ENCODE measurements around the gene EML1. TPM values are rescaled to one million over a fixed set of nuclear protein-coding genes. Genes with fewer than 3 reads are reported as not detected.

Gene EML1
- total RNA-seq, 2 experiments from 2014 or later, result 0.91 to 1.2 TPM

- CTCF ChIA-PET, result interaction anchor here (0.6 kb wide), 2 partner anchors 63 to 173 kb away, joined by 3 to 4 read pairs; no protein-coding TSS in a partner anchor
- Mint-ChIP-seq H3K27me3 (ENCODE audit: low read depth) (peaks cover 17% of the 10 kb centered on the region), H3K9me3 (peaks cover 2% of the 10 kb centered on the region), H3K4me3 (no peak overlapping the region), H3K36me3 (ENCODE audit: low read depth) (no peaks in the 10 kb centered on the region), H3K4me1 (ENCODE audit: low read depth) (peaks cover 8% of the 10 kb centered on the region), H3K27ac (peak overlapping the region; percentile 9)
- no peak for DNase-seq
- intact Hi-C loops (cut with micrococcal nuclease), result no loop called here
Observed at GRCh38 chr14:99774556-99775307, 18.5 kb upstream of the EML1 start.

GRCh38 chr14:99775351-99775750 lies 17.9 kb upstream of the EML1 start:
- no peak for DNase-seq
- CTCF ChIA-PET, result no interaction called here
- no peak overlapping the region for H3K27ac Mint-ChIP-seq
- H3K4me3 Mint-ChIP-seq, result no peak overlapping the region
- peaks cover 17% of the 10 kb centered on the region for H3K27me3 Mint-ChIP-seq (ENCODE audit: low read depth)
- H3K9me3 Mint-ChIP-seq, result peaks cover 2% of the 10 kb centered on the region
- no peaks in the 10 kb centered on the region for H3K36me3 Mint-ChIP-seq (ENCODE audit: low read depth)
- intact Hi-C loops (cut with micrococcal nuclease), result no loop called here
- H3K4me1 Mint-ChIP-seq (ENCODE audit: low read depth), result peaks cover 8% of the 10 kb centered on the region

- no peak for DNase-seq
- H3K27me3 Mint-ChIP-seq (ENCODE audit: low read depth), result peaks cover 27% of the 10 kb centered on the region
- no peaks in the 10 kb centered on the region for H3K36me3 Mint-ChIP-seq (ENCODE audit: low read depth)
- peaks cover 8% of the 10 kb centered on the region for H3K4me1 Mint-ChIP-seq (ENCODE audit: low read depth)
- CTCF ChIA-PET, result interaction anchor here (1.3 kb wide), 1 partner anchor 63 kb away, joined by 4 read pairs; no protein-coding TSS in a partner anchor
- no peak overlapping the region for H3K27ac Mint-ChIP-seq
- H3K4me3 Mint-ChIP-seq, result no peak overlapping the region
- peaks cover 2% of the 10 kb centered on the region for H3K9me3 Mint-ChIP-seq
- intact Hi-C loops (cut with micrococcal nuclease), result no loop called here
Observed at GRCh38 chr14:99777951-99778350, 15.3 kb upstream of the EML1 start.

- H3K9me3 Mint-ChIP-seq, result peaks cover 2% of the 10 kb centered on the region
- no peaks in the 10 kb centered on the region for H3K36me3 Mint-ChIP-seq (ENCODE audit: low read depth)
- intact Hi-C loops (cut with micrococcal nuclease), result no loop called here
- no peak overlapping the region for H3K27ac Mint-ChIP-seq
- no peak for DNase-seq
- H3K4me1 Mint-ChIP-seq (ENCODE audit: low read depth), result peaks cover 5% of the 10 kb centered on the region
- H3K27me3 Mint-ChIP-seq (ENCODE audit: low read depth), result peaks cover 24% of the 10 kb centered on the region
- CTCF ChIA-PET, result no interaction called here
- no peak overlapping the region for H3K4me3 Mint-ChIP-seq
Observed at GRCh38 chr14:99779751-99780150, 13.5 kb upstream of the EML1 start.

DNA sequence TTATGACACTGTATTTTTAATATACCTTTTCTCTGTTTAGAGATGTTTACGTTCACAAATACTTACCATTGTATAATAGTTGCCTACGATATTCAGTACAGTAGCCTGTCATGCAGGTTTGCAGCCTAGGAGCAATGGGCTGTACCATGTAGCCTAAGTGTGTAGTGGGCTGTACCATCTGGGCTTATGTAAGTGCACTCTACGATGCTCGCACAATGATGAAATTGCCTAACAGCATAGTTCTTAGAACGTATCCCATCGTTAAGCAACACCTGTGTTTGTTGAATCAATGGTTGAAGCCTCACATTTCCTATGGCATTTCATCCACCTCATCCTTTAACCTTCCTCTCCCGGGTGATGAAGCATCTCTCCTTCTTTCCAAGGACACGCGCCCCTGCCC lies 12.5 kb upstream of the EML1 start:
- CTCF ChIA-PET, result interaction anchor here (0.6 kb wide), 1 partner anchor 120 kb away, joined by 3 read pairs; no protein-coding TSS in a partner anchor
- DNase-seq, result no peak
- H3K4me1 Mint-ChIP-seq (ENCODE audit: low read depth), result no peaks in the 10 kb centered on the region
- intact Hi-C loops (cut with micrococcal nuclease), result no loop called here
- H3K27me3 Mint-ChIP-seq (ENCODE audit: low read depth), result peaks cover 18% of the 10 kb centered on the region
- H3K4me3 Mint-ChIP-seq, result no peak overlapping the region
- H3K36me3 Mint-ChIP-seq (ENCODE audit: low read depth), result no peaks in the 10 kb centered on the region
- no peak overlapping the region for H3K27ac Mint-ChIP-seq
- peaks cover 2% of the 10 kb centered on the region for H3K9me3 Mint-ChIP-seq

GRCh38 chr14:99781091-99781490 lies 12.1 kb upstream of the EML1 start:
- Mint-ChIP-seq H3K4me3 (no peak overlapping the region), H3K9me3 (peaks cover 2% of the 10 kb centered on the region), H3K27me3 (ENCODE audit: low read depth) (peaks cover 18% of the 10 kb centered on the region), H3K4me1 (ENCODE audit: low read depth) (no peaks in the 10 kb centered on the region), H3K36me3 (ENCODE audit: low read depth) (no peaks in the 10 kb centered on the region), H3K27ac (no peak overlapping the region)
- no peak for DNase-seq
- CTCF ChIA-PET, result no interaction called here
- intact Hi-C loops (cut with micrococcal nuclease), result no loop called here

GRCh38 chr14:99781853-99782610 lies 11.2 kb upstream of the EML1 start:
- H3K4me1 Mint-ChIP-seq (ENCODE audit: low read depth), result no peaks in the 10 kb centered on the region
- H3K36me3 Mint-ChIP-seq (ENCODE audit: low read depth), result no peaks in the 10 kb centered on the region
- no peak overlapping the region for H3K4me3 Mint-ChIP-seq
- no peak for DNase-seq
- no peak overlapping the region for H3K27ac Mint-ChIP-seq
- CTCF ChIA-PET, result no interaction called here
- H3K9me3 Mint-ChIP-seq, result peaks cover 2% of the 10 kb centered on the region
- H3K27me3 Mint-ChIP-seq (ENCODE audit: low read depth), result peaks cover 18% of the 10 kb centered on the region
- intact Hi-C loops (cut with micrococcal nuclease), result no loop called here

- intact Hi-C loops (cut with micrococcal nuclease), result no loop called here
- DNase-seq, result no peak
- no peaks in the 10 kb centered on the region for H3K36me3 Mint-ChIP-seq (ENCODE audit: low read depth)
- peaks cover 10% of the 10 kb centered on the region for H3K27me3 Mint-ChIP-seq (ENCODE audit: low read depth)
- no peaks in the 10 kb centered on the region for H3K9me3 Mint-ChIP-seq
- H3K4me1 Mint-ChIP-seq (ENCODE audit: low read depth), result no peaks in the 10 kb centered on the region
- no peak overlapping the region for H3K4me3 Mint-ChIP-seq
- no peak overlapping the region for H3K27ac Mint-ChIP-seq
- CTCF ChIA-PET, result no interaction called here
Observed at GRCh38 chr14:99784508-99784907, 8.7 kb upstream of the EML1 start.

- Mint-ChIP-seq H3K36me3 (ENCODE audit: low read depth) (no peaks in the 10 kb centered on the region), H3K27me3 (ENCODE audit: low read depth) (peaks cover 10% of the 10 kb centered on the region), H3K9me3 (no peaks in the 10 kb centered on the region), H3K27ac (no peak overlapping the region), H3K4me3 (no peak overlapping the region), H3K4me1 (ENCODE audit: low read depth) (peaks cover 6% of the 10 kb centered on the region)
- CTCF ChIA-PET, result no interaction called here
- DNase-seq, result no peak
- intact Hi-C loops (cut with micrococcal nuclease), result no loop called here
Observed at GRCh38 chr14:99785426-99785825, 7.8 kb upstream of the EML1 start.

GRCh38 chr14:99786511-99786989 lies 6.7 kb upstream of the EML1 start:
- intact Hi-C loops (cut with micrococcal nuclease), result no loop called here
- Mint-ChIP-seq H3K27me3 (ENCODE audit: low read depth) (peaks cover under 1% of the 10 kb centered on the region), H3K4me3 (no peak overlapping the region), H3K9me3 (no peaks in the 10 kb centered on the region), H3K4me1 (ENCODE audit: low read depth) (peaks cover 14% of the 10 kb centered on the region), H3K27ac (no peak overlapping the region), H3K36me3 (ENCODE audit: low read depth) (no peaks in the 10 kb centered on the region)
- DNase-seq, result no peak
- CTCF ChIA-PET, result interaction anchor here (0.7 kb wide), 1 partner anchor 398 kb away, joined by 4 read pairs; no protein-coding TSS in a partner anchor

DNA sequence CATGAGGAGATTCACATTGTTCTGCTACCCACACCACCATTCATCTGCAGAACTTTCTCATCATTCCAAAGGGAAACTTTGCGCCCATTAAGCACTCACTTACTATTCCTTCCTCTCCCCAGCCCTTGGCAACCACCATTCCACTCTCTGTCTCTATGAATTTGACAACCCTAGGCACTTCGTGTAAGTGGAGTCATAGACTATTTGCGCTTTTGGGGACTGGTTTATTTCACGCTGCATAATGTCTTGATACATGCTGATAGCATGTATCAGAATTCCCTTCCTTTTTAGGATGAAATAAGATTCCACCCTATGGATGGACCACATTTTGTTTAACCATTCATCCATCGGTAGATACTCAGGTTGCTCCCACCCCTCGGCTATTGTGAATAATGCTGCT lies 4.5 kb upstream of the EML1 start:
- Mint-ChIP-seq H3K9me3 (no peaks in the 10 kb centered on the region), H3K27ac (no peak overlapping the region), H3K4me1 (ENCODE audit: low read depth) (peaks cover 18% of the 10 kb centered on the region), H3K4me3 (no peak overlapping the region), H3K27me3 (ENCODE audit: low read depth) (peaks cover 2% of the 10 kb centered on the region), H3K36me3 (ENCODE audit: low read depth) (no peaks in the 10 kb centered on the region)
- no peak for DNase-seq
- CTCF ChIA-PET, result no interaction called here
- intact Hi-C loops (cut with micrococcal nuclease), result no loop called here

DNA sequence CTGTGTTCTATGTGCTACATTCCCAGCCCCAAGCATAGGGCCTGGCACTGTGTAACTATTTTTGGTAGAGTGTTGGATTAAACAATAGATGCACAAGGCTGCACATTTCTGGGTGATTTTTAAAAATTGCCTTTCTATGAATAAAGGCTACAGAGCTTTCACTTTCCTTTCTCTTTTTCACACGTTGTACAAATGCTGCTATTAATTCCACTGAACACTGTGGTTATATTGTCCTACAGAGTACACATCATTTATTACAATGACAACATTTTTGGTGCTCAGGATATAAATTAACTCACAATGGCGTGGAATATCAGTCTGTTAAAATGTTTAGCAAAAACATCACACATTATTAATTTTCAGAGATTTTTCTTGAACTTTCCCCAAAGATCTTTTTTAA lies 3.6 kb upstream of the EML1 start:
- no peak overlapping the region for H3K4me3 Mint-ChIP-seq
- DNase-seq, result no peak
- no peaks in the 10 kb centered on the region for H3K9me3 Mint-ChIP-seq
- intact Hi-C loops (cut with micrococcal nuclease), result no loop called here
- H3K4me1 Mint-ChIP-seq (ENCODE audit: low read depth), result peaks cover 21% of the 10 kb centered on the region
- no peak overlapping the region for H3K27ac Mint-ChIP-seq
- H3K36me3 Mint-ChIP-seq (ENCODE audit: low read depth), result no peaks in the 10 kb centered on the region
- CTCF ChIA-PET, result no interaction called here
- peaks cover 4% of the 10 kb centered on the region for H3K27me3 Mint-ChIP-seq (ENCODE audit: low read depth)

All from activated naive CD4-positive, alpha-beta T cell treated with anti-CD3 and anti-CD28 coated beads for 36 hours (primary cell).